ENCODE data around the gene L3MBTL4.

DNA sequence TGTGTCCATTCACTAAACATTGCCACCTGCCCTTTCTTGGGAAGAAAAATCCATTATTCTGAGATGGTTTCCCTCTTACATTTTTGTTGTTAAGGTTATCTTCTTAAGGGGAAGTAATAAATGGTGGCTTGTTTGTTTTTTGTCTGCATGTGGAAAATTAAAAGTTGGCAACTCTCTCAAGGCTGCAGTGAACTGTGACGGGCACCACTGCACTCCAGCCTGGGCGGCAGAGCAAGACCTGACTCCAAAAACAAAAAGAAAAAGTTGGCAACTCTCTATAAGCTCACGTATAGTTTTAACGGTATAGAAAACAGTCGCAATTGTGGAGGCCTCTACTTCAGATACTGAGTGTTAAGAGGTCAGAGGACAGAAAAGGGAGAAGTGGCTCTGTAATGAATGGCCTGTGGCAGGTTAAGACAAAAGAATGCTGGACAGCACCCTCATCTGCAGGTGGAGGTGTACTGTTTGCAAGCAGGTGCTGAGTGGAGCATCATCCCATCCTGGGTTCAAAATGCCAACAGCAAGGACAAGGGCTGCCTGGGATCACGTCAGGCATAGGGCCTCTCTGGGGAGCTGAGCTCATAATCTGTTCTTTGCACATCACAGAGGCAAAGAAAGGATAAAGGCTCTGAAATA is 16.7 kb downstream of the L3MBTL4 start:
- TF ChIP-seq EP300 (IDR thresholded peaks at IDR 0.05; ENCODE audit: borderline replicate concordance) = no peak
- no peak for TF ChIP-seq CREB1 (IDR thresholded peaks at IDR 0.05; ENCODE audit: low read depth)
- no peak for TF ChIP-seq TEAD4 (IDR thresholded peaks at IDR 0.05)
- TF ChIP-seq, protein P1, sequence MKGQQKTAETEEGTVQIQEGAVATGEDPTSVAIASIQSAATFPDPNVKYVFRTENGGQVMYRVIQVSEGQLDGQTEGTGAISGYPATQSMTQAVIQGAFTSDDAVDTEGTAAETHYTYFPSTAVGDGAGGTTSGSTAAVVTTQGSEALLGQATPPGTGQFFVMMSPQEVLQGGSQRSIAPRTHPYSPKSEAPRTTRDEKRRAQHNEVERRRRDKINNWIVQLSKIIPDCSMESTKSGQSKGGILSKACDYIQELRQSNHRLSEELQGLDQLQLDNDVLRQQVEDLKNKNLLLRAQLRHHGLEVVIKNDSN (IDR thresholded peaks at IDR 0.05) = no peak
- TF ChIP-seq, protein P2, sequence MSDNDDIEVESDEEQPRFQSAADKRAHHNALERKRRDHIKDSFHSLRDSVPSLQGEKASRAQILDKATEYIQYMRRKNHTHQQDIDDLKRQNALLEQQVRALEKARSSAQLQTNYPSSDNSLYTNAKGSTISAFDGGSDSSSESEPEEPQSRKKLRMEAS (IDR thresholded peaks at IDR 0.05) = no peak
- TF ChIP-seq, protein P3, sequence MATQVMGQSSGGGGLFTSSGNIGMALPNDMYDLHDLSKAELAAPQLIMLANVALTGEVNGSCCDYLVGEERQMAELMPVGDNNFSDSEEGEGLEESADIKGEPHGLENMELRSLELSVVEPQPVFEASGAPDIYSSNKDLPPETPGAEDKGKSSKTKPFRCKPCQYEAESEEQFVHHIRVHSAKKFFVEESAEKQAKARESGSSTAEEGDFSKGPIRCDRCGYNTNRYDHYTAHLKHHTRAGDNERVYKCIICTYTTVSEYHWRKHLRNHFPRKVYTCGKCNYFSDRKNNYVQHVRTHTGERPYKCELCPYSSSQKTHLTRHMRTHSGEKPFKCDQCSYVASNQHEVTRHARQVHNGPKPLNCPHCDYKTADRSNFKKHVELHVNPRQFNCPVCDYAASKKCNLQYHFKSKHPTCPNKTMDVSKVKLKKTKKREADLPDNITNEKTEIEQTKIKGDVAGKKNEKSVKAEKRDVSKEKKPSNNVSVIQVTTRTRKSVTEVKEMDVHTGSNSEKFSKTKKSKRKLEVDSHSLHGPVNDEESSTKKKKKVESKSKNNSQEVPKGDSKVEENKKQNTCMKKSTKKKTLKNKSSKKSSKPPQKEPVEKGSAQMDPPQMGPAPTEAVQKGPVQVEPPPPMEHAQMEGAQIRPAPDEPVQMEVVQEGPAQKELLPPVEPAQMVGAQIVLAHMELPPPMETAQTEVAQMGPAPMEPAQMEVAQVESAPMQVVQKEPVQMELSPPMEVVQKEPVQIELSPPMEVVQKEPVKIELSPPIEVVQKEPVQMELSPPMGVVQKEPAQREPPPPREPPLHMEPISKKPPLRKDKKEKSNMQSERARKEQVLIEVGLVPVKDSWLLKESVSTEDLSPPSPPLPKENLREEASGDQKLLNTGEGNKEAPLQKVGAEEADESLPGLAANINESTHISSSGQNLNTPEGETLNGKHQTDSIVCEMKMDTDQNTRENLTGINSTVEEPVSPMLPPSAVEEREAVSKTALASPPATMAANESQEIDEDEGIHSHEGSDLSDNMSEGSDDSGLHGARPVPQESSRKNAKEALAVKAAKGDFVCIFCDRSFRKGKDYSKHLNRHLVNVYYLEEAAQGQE (IDR thresholded peaks at IDR 0.05; ENCODE audit: low read depth) = no peak
- no peak for TF ChIP-seq CEBPB (IDR thresholded peaks at IDR 0.05)
- no peak for TF ChIP-seq TAF1 (IDR thresholded peaks at IDR 0.05; ENCODE audit: low read depth)
- TF ChIP-seq TCF12 (IDR thresholded peaks at IDR 0.05; ENCODE audit: low read depth) = no peak
